LoVo (cell line): Measurements from ENCODE around the gene RGS14.
A peak's percentile ranks its signal among the peaks of the same experiment; 100 is the strongest.

Experiments used
- DNase-seq: peaks from one replicate; pipeline ENCODE4 v3.0.0-alpha.2; 2016; ENCODE audit warnings: low spot score

The RGS14 gene

DNA sequence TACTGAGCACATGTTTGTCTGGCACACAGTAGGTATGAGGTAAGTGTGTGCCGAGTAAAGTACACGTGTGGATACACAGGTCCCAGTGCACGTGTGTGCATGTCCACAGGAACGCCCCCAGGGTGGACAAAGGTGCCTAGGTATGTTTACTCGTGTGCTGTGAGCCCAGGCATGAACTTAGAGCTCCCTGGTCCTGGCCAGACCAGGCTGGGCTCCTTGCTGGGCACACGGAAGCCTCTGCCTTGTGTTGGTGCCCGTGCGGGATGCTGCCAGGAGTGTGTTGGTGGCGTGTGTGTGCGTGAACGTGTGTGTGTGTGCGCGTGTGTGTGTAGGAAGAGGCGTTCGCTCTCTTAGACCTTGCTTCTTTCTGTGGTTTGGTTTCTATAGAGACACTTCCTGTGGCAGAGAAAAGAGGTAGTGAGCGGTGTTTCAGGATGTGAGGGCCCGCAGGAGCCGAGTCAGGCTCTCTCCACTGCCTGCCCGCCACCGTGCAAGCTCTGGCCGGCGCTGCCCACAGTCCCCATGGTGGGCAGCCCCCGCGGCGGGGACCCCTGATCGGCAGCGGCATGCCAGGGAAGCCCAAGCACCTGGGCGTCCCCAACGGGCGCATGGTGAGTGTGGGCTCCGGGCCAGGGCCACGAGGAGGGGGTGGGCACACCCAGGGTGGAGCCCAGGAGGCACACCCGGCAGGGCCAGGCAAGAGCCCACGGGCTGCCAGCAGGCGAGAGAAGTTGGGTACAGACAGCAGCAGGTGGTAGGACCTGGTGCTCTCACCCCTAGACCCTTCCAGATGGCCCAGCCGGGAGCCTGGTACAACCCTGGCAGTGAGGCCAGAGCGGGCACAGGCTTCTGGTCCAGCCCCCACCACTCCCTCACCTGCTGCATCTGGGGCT, at the start of gene RGS14:
Gene RGS14, plus strand, starts transcription at position 466 of the 893 bp plus-strand sequence. Its CDS starts 101 bp downstream, at position 567.
- DNase-seq: no peak

DNA sequence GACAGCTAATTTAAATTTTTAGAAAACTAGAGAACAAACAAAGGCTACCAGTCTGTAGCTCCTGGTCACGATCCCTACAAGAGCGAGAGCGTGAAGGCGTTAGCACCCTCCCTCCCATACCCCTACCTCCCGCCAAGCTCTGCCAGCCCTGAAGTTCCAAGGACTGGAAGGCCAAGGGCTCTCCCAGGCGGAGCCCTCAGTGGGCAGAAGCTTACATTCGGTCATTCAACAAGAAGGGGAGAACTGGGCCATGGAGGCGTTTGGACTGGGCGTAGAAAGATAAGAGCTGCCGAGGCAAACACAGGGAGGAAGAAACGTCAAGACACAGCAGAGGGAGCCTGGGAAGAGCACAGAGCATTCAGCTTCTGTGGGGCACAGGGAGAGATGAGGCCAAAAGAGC, 49.0 kb upstream of the RGS14 start:
- no peak for DNase-seq

GRCh38 chr5:177309351-177310191, 48.2 kb upstream of the RGS14 start:
- peak; percentile 81 for DNase-seq

- DNase-seq: no peak
Measured at GRCh38 chr5:177310332-177310731, 47.4 kb upstream of the RGS14 start.

GRCh38 chr5:177310757-177311391, 46.9 kb upstream of the RGS14 start:
- no peak for DNase-seq

- DNase-seq: no peak
Measured at GRCh38 chr5:177311392-177311722, 46.4 kb upstream of the RGS14 start.

DNA sequence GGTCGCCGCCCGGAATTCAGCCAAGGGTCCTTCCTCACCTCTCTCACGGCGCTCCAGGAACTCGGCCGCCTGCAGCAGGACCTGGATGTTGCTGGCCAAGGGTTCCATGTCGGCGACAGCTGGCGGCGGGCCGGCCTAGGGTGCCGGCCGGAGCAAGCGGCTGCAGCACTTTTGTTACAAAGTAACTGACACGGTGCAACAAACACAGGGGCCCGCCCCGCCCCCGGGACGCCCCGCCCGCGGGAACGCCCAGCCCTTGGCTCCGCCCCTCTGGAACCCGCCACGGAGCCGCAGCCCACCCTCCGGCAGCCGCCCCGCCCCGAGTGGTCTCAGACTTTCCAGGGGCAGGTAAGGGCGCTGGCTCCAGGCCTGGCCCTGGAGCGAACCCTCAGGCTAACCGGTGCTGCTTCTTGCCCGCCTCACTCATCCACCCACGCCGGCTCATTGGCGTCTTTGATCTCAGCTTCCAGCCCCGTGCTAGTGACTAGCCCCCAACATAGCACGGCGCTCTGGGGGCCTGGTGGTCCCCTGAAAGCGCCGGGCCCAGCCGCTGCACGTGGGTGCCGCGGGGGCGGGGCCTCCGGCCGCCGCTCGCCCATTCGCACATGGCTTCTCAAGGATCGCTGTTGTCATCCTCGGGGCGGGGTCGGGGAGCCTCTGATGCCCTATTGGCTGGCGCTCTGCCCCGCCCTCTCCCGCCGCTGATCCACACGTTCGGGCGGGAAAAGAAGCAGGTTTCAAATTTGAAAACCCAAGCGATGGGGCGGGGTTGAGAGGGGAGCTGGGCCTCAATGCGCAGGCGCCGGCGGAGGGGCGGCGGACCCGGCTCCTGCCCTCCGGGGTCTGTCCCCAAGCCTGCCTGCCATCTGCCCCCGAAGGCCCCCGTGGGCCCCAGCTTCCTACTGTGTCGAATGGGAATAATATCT, 45.7 kb upstream of the RGS14 start, which contains the start of gene MXD3:
Gene MXD3, minus strand, starts transcription at position 176 of the 926 bp plus-strand sequence. Its CDS starts 68 bp downstream, at position 108.
- DNase-seq: peak; percentile 99

DNA sequence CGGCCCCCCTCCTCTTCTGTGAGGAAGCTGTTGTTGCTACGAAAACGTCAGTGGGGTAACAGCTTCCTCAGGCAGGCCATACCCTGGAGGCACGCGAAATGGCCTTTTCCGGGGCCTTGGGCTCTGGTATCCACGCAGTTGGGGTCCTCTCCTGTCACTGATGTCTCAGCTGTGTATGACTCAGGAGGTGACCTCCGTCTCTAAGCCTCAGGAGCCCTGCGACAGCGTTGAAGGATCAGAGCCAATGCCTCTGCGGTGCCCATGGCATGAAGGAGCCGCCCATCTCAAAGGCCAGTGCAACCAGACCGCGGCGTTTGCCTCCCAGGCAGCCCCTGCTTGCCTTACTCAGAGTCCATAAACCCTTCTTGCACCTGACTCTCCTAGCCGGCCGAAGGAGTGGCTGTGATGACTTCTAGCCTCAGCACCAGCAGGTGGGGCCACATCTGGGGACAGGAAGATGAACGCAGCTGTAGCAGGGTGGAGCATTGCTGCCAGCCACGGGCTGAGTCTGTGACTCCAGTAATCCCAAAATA, 45.0 kb upstream of the RGS14 start:
- DNase-seq: peak; percentile 64

DNA sequence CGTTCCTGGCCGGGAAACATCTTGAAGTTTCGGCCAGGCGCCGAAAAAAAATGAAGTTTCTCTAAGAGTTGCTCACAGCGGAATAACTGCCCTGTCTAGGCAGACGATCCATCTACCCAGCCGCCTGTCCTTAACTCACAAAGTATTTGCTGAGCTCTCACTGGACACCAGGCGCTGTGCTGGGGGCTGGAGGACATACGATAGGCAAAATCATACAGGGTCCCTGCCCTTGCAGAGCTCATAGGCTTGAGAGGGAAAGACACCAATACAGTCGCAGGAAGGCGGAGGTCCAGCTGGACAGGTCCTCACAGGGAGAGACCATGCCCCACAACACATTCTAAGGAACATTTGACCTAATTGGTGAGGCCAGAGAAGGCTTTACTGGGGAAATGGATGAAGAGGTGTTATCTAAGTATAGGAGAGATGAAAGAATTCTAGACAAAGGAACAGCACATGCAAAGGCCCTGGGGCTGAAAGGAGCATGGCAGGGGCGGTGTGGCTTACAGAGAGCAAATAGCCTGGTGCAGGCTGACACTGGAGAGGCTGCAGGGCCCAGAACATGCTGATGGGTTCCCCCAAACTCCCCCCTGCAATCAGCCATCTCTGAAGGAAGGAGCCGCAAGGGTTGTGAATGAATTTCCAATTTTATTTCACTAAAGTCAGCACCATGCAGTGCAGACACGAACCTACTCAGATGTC, 44.0 kb upstream of the RGS14 start:
- no peak for DNase-seq

- no peak for DNase-seq
Measured at GRCh38 chr5:177314376-177315342, 43.1 kb upstream of the RGS14 start.

DNA sequence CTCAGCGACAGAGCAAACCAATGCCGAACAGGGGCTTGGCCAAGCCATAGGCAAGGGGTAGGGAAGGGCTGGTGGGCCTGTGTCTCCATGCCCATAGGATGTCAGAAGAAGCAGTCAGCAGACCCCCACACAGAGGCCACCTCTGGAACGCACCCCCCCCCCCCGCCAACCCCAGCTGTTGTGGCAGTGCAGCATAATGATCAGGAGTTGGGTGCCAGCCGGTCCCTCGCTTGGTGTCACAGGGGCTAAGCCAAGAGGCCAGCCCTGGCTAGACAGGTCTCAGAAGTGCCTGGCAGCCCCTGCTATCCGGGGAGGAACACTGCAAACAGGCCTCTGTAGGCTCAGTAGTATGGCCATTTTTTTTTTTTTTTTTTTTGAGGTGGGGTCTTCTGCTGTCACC, 42.3 kb upstream of the RGS14 start:
- DNase-seq: no peak

GRCh38 chr5:177316005-177316404, 41.7 kb upstream of the RGS14 start:
- DNase-seq: no peak

DNA sequence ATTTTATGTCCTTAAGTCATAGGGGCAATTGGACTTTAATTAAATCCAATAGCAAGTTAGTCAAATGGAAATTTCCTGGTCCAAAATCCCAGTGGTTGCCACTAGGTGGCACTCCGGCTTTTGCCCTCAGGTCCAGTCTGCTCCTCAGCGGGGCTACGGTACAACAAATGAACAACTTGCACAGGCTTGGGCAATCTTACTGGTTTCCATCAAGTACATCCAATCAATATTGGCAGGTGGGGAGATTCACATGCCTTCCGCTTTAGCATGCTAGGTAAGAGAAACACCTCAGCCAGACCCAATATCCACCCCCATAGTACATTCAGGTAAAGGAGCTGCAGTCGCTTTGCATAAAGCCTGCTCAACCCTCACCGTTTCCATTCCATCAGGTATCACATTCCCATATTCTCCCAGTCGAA, 39.8 kb upstream of the RGS14 start:
- DNase-seq: peak; percentile 69

DNA sequence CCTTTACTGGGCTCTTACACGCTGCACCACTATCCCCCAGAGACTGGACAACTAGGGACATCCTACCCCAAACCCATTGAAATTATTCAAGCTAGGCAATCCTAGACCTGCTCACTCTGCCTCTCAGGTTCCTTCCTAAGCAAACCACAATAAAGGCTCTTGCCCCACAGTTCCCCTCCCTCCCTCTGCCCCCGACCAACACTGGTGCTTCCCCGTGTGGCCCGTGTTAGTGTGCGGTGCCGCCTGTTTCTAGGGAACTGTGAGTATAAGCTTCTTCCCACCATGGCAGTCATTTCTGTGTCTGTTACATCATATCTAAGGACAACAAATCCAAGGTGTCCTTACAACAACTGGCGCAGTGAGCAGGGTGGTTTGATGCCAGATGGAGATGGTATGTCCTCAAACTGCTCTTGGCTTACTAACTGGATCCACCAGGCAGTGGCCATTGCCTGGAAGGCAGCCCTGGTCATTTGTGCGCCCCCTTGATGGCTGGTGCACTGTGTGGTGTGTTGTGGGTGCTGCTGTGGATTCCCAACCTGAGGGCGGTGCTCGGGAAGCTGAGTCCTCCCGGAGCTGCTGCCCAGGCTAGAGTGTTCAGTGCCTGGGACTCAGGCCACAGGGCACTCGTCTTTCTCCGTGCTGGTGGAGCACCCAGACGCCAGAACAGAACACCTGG, 37.7 kb upstream of the RGS14 start:
- no peak for DNase-seq

DNA sequence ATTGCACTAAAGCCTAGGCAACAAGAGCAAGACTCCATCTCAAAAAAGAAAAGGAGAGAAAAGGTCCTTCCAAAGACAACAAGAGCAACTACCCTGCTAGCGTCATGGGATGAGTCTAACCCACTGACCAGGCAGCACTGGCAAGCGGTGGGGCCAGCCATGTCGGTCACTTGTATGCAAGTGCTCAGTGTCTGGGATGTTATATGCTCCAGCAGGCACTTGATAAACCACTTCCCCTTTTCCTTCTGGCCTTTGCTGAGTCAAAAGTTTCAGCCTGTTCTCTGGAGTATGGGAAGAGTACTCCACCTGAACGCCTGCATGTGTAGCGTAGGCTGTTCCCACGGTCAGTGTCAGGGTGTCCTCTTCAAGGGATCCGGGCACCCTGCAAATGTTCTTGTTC, 36.8 kb upstream of the RGS14 start:
- no peak for DNase-seq

- DNase-seq: peak; percentile 32
Measured at GRCh38 chr5:177325868-177326381, 31.8 kb upstream of the RGS14 start.

DNA sequence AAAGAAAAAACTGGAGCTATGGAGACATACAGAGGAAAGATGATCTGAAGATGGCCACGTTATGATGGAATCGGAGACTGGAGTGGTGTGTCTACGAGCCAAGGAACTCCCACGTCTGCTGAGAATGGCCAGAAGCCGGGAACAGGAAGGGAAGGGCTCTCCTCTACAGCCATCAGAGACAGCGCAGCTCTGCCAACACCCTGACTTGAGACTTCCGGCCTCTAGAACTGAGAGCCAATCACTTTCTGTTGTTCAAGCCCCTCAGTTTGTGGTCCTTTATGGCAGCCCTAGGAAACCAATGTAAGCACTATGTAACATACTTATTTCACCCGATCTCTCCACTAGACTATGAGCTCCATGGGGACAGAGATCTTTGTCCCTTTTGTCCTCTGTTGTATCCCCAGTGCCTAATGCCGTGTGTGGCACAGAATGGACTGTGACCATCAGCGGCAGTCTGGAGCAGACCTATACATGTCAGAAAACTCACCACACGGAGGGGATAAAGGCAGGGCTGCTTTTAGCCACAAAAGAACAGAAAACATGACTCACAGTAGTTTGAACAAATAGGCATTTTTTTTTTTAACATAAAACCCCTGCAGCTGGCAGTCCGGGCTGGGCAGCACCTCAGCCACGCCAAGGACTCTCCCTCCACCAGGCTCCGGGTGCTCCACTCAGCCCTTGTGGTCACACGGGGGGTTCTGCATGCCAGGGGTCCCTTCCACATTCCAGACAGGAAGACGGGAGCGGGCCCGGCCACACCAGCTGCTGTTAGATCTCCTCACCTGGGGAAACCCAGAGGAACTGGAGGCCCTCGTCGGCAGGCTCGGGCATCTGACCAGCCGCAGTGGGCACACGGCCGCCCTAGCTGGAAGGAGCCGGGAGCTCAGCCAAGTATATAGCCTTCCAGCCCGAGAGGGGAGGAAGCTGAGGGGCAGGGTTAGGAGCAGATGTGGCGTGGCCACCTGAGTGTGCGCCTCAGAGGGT, 29.9 kb upstream of the RGS14 start:
- DNase-seq: no peak
